Measurements from ENCODE around the gene DDX42.

DNA sequence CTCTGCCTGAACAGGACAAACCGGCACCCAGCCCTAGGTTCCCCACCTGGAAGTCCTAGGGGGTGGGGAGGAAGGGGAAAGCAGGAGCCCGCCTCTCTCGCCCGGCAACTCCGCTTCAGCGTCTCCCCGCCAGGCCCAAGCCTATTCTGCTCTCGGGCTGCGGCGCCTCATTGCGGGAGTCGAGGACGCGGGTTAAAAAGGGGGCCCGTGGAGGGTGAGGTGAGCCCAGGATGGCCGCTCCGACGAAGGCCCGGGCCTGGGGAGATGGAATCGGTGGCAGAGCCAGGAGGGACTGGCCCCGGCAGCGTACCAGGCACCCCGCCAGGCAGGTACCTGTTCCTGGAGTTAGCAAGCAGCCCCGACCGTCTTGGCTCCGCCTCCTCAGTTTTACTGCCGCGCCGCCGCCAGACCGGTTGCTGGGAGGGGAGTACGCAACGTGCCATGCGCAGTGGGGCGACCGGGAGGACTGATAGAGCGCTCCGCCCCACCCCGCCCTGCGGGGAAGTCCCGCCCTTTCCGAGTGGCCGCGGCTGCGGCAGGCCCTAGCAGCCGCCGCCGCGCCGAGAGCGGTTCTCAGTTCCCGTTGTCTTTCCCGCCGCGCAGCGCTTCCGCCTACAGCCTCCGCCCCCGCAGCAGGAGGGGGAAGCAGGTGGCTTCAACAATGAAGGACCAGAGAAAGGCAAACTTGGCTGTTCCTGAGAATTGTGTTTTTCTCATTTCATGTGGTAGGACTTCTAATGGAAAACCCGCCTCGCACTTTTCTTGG is 32.4 kb upstream of the DDX42 start, which contains the start of gene STRADA:
- TF ChIP-seq, protein P1, sequence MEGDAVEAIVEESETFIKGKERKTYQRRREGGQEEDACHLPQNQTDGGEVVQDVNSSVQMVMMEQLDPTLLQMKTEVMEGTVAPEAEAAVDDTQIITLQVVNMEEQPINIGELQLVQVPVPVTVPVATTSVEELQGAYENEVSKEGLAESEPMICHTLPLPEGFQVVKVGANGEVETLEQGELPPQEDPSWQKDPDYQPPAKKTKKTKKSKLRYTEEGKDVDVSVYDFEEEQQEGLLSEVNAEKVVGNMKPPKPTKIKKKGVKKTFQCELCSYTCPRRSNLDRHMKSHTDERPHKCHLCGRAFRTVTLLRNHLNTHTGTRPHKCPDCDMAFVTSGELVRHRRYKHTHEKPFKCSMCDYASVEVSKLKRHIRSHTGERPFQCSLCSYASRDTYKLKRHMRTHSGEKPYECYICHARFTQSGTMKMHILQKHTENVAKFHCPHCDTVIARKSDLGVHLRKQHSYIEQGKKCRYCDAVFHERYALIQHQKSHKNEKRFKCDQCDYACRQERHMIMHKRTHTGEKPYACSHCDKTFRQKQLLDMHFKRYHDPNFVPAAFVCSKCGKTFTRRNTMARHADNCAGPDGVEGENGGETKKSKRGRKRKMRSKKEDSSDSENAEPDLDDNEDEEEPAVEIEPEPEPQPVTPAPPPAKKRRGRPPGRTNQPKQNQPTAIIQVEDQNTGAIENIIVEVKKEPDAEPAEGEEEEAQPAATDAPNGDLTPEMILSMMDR (IDR thresholded peaks at IDR 0.05), result peak in 1 of 4 experiments; percentile 12
- TF ChIP-seq POLR2AphosphoS5 (IDR thresholded peaks at IDR 0.05) (peak; percentile 98), POLR2A (IDR thresholded peaks at IDR 0.05) (peak; percentile 91)

All from prostate gland (tissue), 2 donors.